Cardiac fibroblast (primary cell): ENCODE results near the gene TMIE.

Experiments
- DNase-seq, 2 donors: peaks; one replicate each; pipeline versions ENCODE4 v3.0.0 to v3.0.0-alpha.2; 2010; ENCODE audit warnings: low read depth in 2 of 2
- H3K4me3 ChIP-seq, 2 donors: replicated peaks in 1 of 2; 1 replicate in 1 of 2; 2 replicates in 1 of 2; pipeline ENCODE4 v1.5.1; 2011; ENCODE audit warnings: low read depth in 2 of 2, low read length in 2 of 2, mild to moderate bottlenecking in 2 of 2, moderate library complexity in 1 of 2
- TF ChIP-seq, protein P1 (sequence below): IDR thresholded peaks from one replicate; pipeline ENCODE4 v1.5.1; 2011; ENCODE audit warnings: low read depth, mild to moderate bottlenecking, low read length, inconsistent platforms

The TMIE gene

DNA sequence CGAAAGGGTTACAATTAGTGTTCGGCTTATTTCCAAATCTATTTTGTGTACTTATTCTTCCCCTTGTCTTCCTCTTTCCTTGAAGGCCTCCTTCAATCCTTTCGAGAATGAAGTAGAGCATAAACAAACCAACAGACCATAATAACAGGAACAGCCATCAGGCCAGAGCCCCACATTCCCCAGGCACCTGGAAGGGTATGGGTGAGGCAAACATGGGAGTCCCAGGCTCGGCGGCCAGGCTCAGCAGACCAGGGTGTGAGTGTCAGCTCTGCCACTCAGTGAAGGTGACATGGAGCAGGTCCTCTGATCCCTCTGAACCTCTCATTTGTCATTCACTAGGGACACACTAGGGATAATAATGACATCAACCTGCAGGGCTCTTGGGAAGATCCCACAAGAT lies 21.5 kb upstream of the TMIE start:
- no peak for DNase-seq
- TF ChIP-seq, protein P1, sequence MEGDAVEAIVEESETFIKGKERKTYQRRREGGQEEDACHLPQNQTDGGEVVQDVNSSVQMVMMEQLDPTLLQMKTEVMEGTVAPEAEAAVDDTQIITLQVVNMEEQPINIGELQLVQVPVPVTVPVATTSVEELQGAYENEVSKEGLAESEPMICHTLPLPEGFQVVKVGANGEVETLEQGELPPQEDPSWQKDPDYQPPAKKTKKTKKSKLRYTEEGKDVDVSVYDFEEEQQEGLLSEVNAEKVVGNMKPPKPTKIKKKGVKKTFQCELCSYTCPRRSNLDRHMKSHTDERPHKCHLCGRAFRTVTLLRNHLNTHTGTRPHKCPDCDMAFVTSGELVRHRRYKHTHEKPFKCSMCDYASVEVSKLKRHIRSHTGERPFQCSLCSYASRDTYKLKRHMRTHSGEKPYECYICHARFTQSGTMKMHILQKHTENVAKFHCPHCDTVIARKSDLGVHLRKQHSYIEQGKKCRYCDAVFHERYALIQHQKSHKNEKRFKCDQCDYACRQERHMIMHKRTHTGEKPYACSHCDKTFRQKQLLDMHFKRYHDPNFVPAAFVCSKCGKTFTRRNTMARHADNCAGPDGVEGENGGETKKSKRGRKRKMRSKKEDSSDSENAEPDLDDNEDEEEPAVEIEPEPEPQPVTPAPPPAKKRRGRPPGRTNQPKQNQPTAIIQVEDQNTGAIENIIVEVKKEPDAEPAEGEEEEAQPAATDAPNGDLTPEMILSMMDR: no peak
- H3K4me3 ChIP-seq: no peak overlapping the region

DNA sequence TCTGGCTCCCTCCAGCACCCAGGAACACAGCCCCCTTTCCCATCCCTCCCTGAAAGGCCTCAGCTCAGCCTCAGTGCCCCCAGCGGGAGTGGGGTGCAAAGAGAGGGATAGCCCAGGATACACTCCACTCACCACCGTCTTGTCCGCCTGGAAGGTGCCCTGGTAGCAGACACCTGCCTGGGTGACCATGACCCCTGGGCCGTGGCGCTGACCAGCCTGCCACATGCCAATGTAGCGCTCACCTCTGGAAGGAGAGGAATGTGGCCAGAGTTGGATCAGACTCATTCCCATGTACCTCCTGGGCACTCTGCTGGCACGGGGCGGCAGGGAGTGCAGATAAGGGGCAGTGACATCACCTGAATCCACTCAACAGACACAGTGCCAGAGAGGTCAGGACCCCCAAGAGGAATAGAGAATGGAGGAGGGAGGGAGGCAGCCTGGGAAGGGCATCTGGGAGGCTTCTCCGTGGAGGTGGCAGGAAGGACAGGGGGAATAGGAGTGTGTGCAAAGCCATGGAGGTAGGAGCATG lies 20.8 kb upstream of the TMIE start:
- no peak overlapping the region for H3K4me3 ChIP-seq
- no peak for DNase-seq
- TF ChIP-seq, protein P1: no peak

- no peak for DNase-seq
- TF ChIP-seq, protein P1: no peak
- no peak overlapping the region for H3K4me3 ChIP-seq
These were observed 19.8 kb upstream of the TMIE start for GRCh38 chr3:46681387-46681786.

DNA sequence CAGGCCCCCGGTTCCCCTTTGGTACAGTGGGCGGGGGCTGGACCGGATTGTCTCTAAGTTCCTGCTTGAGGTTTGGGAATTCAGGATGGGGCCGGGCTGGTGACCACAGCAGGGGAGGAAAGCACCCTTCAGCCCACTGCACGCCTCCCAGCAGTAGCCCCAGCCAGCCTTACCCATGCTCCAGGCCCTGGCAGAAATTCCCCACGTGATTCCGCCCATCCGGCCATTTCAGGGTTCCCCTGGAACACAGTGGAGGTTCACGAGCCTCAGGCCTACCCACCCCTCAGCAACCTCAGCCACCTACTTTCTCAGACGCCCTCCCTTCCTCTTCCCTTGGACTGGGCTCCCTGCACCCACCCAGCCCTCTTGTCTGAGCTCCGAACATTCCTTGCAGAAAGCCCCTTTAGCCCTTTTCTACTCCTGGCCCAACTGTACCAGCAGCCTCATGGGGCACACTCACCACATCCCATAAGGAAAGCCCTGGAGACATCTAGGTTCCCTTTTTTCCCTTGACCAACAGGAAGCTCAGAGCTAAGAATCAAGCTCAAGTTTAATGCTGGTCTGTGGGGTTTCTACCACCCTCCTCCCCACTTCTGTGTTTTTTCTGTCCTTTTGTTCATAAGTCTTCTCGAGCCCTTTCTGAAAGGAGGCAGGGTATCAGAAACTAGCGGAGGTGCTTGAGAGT lies 19.2 kb upstream of the TMIE start:
- DNase-seq: no peak
- TF ChIP-seq, protein P1: no peak
- no peak overlapping the region for H3K4me3 ChIP-seq

DNA sequence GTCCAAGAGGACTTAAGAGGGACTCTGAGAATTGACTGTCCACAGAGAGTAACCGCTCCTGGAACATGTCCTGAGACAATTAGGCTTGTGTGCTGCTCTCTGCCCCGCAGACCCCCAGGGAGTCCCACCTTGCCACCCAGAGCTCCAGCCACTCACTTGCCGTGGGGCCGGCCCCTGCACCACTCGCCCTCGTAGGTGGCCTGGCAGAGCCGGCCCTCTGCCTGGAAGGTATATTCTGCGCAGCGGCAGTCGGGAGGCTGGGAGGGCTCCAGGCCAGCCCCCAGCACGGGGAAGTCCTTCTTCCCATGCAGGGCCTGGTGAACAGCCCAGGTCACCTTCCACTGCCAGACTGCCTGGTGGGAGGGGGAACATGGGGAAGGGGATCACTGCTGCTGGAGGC lies 18.2 kb upstream of the TMIE start:
- no peak overlapping the region for H3K4me3 ChIP-seq
- TF ChIP-seq, protein P1: no peak
- no peak for DNase-seq

GRCh38 chr3:46684891-46685290 lies 16.3 kb upstream of the TMIE start:
- DNase-seq: no peak
- no peak overlapping the region for H3K4me3 ChIP-seq
- TF ChIP-seq, protein P1: no peak

GRCh38 chr3:46685446-46685845 lies 15.7 kb upstream of the TMIE start:
- no peak for DNase-seq
- TF ChIP-seq, protein P1: no peak

More at GRCh38 chr3:46685446-46685845, 15.7 kb upstream of the TMIE start:
- H3K4me3 ChIP-seq: no peak overlapping the region
